Testis (tissue), 3 donors: Measurements from ENCODE around the gene C21orf58. TPM values are rescaled to one million over a fixed set of nuclear protein-coding genes. Genes with fewer than 3 reads are reported as not detected.

Experiments
- DNase-seq: peaks from one replicate; pipeline ENCODE4 v3.0.0-alpha.2; 2019
- H3K27ac ChIP-seq, 2 donors: fragments of 200-600 bp; sonication (generic); one replicate each; pipeline ENCODE4 v1.5.1; 2019
- H3K27me3 ChIP-seq: fragments of 200-600 bp; sonication (generic); one replicate; pipeline ENCODE4 v1.5.1; 2019
- H3K36me3 ChIP-seq: fragments of 200-600 bp; sonication (generic); one replicate; pipeline ENCODE4 v1.5.1; 2017; ENCODE audit warnings: low read depth; ENCODE audit errors: missing control alignments
- H3K4me1 ChIP-seq: fragments of 200-600 bp; sonication (generic); one replicate; pipeline ENCODE4 v1.5.1; 2019
- H3K4me3 ChIP-seq, 2 donors: fragments of 200-600 bp; sonication (generic); one replicate each; pipeline ENCODE4 v1.5.1; 2017 to 2019
- H3K9me3 ChIP-seq: fragments of 200-600 bp; sonication (generic); one replicate; pipeline ENCODE4 v1.5.1; 2017
- CTCF ChIP-seq, 3 experiments: fragments of 450-650 bp in 2 of 3; fragments of 200-600 bp in 1 of 3; sonication (generic) in 1 of 3; IDR thresholded peaks; one replicate each; pipeline ENCODE4 v1.5.1; 2016 to 2019; ENCODE audit warnings: antibody characterized with exemption in 3 of 3, mild to moderate bottlenecking in 2 of 3, moderate library complexity in 1 of 3
- POLR2A ChIP-seq: fragments of 450-650 bp; IDR thresholded peaks from one replicate; pipeline ENCODE4 v1.6.1; 2017; ENCODE audit warnings: antibody characterized with exemption, mild to moderate bottlenecking, moderate library complexity
- WGBS, 2 donors: methylation state at CpG; one replicate each; pipeline ENCODE4 v1.1.5; 2018; 5-methylcytosine and 5-hydroxymethylcytosine counted together
- intact Hi-C: fragments of 100-400 bp; cut with DNase I; formaldehyde crosslinking; loops from one replicate; pipeline ENCODE4 v1.15.1; 2023; ENCODE audit warnings: low total_unique reads
- polyA plus RNA-seq: library from polyadenylated mRNA; stranded (reverse); fragments of 350-450 nt; fragmentation: Illumina TruSeq; extraction: RNeasy Lipid Tissue Mini Kit (QIAGEN cat#74804); gene quantifications from one replicate; pipeline ENCODE4 v1.2.3, GENCODE V29; 2014; ENCODE audit warnings: low read depth, low replicate concordance; ENCODE audit not compliant: insufficient read depth
- total RNA-seq, 2 donors: library from RNA; depleted of rRNA; stranded (reverse); fragments of >200 nt; gene quantifications; one replicate each; pipeline ENCODE4 v1.2.3, GENCODE V29; 2016

The C21orf58 gene
- total and polyA plus RNA-seq, 3 donors from 2014 or later = 13.6 to 21.6 (median 13.7) TPM

- H3K4me1 ChIP-seq = peaks cover 26% of the 10 kb centered on the region
- peak overlapping the region in 1 of 2 donors; percentile 24 for H3K27ac ChIP-seq
- no peaks in the 10 kb centered on the region for H3K36me3 ChIP-seq
- TF ChIP-seq POLR2A (no peak), CTCF (IDR thresholded peaks at IDR 0.05) (no peak)
- no peaks in the 10 kb centered on the region for H3K9me3 ChIP-seq
- no peak overlapping the region for H3K4me3 ChIP-seq
- peak; percentile 75 for DNase-seq
- intact Hi-C loops = no loop called here
- 26 to 65% methylated on average over 13 to 15 of the region's 15 CpGs for WGBS, 2 donors
- no peaks in the 10 kb centered on the region for H3K27me3 ChIP-seq
These were observed 39.3 kb upstream of the C21orf58 start for GRCh38 chr21:46362946-46363345.

GRCh38 chr21:46361935-46362334 is 38.3 kb upstream of the C21orf58 start:
- no peak for DNase-seq
- Histone ChIP-seq H3K27me3 (no peaks in the 10 kb centered on the region), H3K36me3 (no peaks in the 10 kb centered on the region), H3K9me3 (no peaks in the 10 kb centered on the region), H3K27ac (no peak overlapping the region), H3K4me1 (peaks cover 26% of the 10 kb centered on the region), H3K4me3 (no peak overlapping the region)
- TF ChIP-seq CTCF (IDR thresholded peaks at IDR 0.05) = no peak
- TF ChIP-seq POLR2A = no peak
- intact Hi-C loops = no loop called here
- 30 to 55% methylated on average over 10 of the region's 10 CpGs for WGBS, 2 donors

GRCh38 chr21:46361176-46361575 is 37.5 kb upstream of the C21orf58 start:
- H3K36me3 ChIP-seq = no peaks in the 10 kb centered on the region
- H3K4me3 ChIP-seq = no peak overlapping the region
- no peak for DNase-seq
- H3K27me3 ChIP-seq = no peaks in the 10 kb centered on the region
- intact Hi-C loops = no loop called here
- no peaks in the 10 kb centered on the region for H3K9me3 ChIP-seq
- WGBS, 2 donors = 65 to 91% methylated on average over 10 of the region's 10 CpGs
- H3K4me1 ChIP-seq = peaks cover 26% of the 10 kb centered on the region
- no peak overlapping the region for H3K27ac ChIP-seq
- no peak for TF ChIP-seq POLR2A
- TF ChIP-seq CTCF (IDR thresholded peaks at IDR 0.05) = no peak

GRCh38 chr21:46357684-46358425 is 34.2 kb upstream of the C21orf58 start:
- peaks cover 18% of the 10 kb centered on the region for H3K4me1 ChIP-seq
- TF ChIP-seq CTCF (IDR thresholded peaks at IDR 0.05) (no peak), POLR2A (no peak)
- WGBS, 2 donors = 88 to 95% methylated on average over 18 to 19 of the region's 19 CpGs
- H3K27ac ChIP-seq = no peak overlapping the region
- DNase-seq = no peak
- intact Hi-C loops = no loop called here
- no peaks in the 10 kb centered on the region for H3K36me3 ChIP-seq
- H3K9me3 ChIP-seq = no peaks in the 10 kb centered on the region
- H3K27me3 ChIP-seq = no peaks in the 10 kb centered on the region
- no peak overlapping the region for H3K4me3 ChIP-seq

- no peak overlapping the region for H3K27ac ChIP-seq
- H3K27me3 ChIP-seq = no peaks in the 10 kb centered on the region
- H3K4me3 ChIP-seq = no peak overlapping the region
- WGBS, 2 donors = 70 to 85% methylated on average over 4 of the region's 4 CpGs
- DNase-seq = no peak
- TF ChIP-seq CTCF (IDR thresholded peaks at IDR 0.05) (no peak), POLR2A (no peak)
- intact Hi-C loops = no loop called here
- H3K9me3 ChIP-seq = no peaks in the 10 kb centered on the region
- H3K36me3 ChIP-seq = no peaks in the 10 kb centered on the region
- H3K4me1 ChIP-seq = peaks cover 12% of the 10 kb centered on the region
These were observed 33.6 kb upstream of the C21orf58 start for GRCh38 chr21:46357335-46357604.
